Frontal cortex (tissue), 4 donors: ENCODE data around the gene KRTAP29-1. TPM values are rescaled to one million over a fixed set of nuclear protein-coding genes. Genes with fewer than 3 reads are reported as not detected.
"Not testable (repeated sequence)": the region's sequence is repeated elsewhere in the genome, so short reads cannot be mapped to it uniquely, and the experiment has no call there.

Source experiments
- DNase-seq, 2 donors: peaks; one replicate each; pipeline ENCODE4 v3.0.0; 2012; ENCODE audit warnings: low spot score in 2 of 2
- FAIRE-seq: peaks from 2 replicates; lab custom pipeline; 2012; peaks lifted over from hg19 to GRCh38; lab: Jason Lieb, UNC
- total RNA-seq: library from RNA; depleted of rRNA; stranded (reverse); fragments of >200 nt; gene quantifications from one replicate; pipeline ENCODE4 v1.2.3, GENCODE V29; 2014
- donor health status: control.
- donor health status: control.
- donor health status: control.

The KRTAP29-1 gene
- total RNA-seq, 1 donor from 2014 or later: not detected

- DNase-seq: no peak
- no peak for FAIRE-seq
Observed at GRCh38 chr17:41304091-41304490, 1.4 kb upstream of the KRTAP29-1 start.

GRCh38 chr17:41302981-41303380, 330 bp upstream of the KRTAP29-1 start:
- DNase-seq (no peak), FAIRE-seq (no peak)

GRCh38 chr17:41301204-41301790, 1.4 kb downstream of the KRTAP29-1 start:
- DNase-seq (no peak), FAIRE-seq (no peak)

GRCh38 chr17:41298458-41299135, 4.1 kb downstream of the KRTAP29-1 start:
- FAIRE-seq (no peak), DNase-seq (no peak)

GRCh38 chr17:41296846-41297245, 5.8 kb downstream of the KRTAP29-1 start:
- no peak for FAIRE-seq

GRCh38 chr17:41294016-41294415, 8.6 kb downstream of the KRTAP29-1 start:
- FAIRE-seq: no peak

More at GRCh38 chr17:41296846-41297245, 5.8 kb downstream of the KRTAP29-1 start:
- no peak for DNase-seq

GRCh38 chr17:41287050-41287449, 15.6 kb downstream of the KRTAP29-1 start:
- DNase-seq (no peak), FAIRE-seq (no peak)

More at GRCh38 chr17:41294016-41294415, 8.6 kb downstream of the KRTAP29-1 start:
- no peak for DNase-seq

- no peak for FAIRE-seq
- DNase-seq: no peak
Observed at GRCh38 chr17:41284546-41284945, 18.1 kb downstream of the KRTAP29-1 start.

GRCh38 chr17:41284043-41284442, 18.6 kb downstream of the KRTAP29-1 start:
- DNase-seq: no peak
- FAIRE-seq: no peak

- FAIRE-seq (no peak), DNase-seq (no peak)
Observed at GRCh38 chr17:41278176-41278955, 24.3 kb downstream of the KRTAP29-1 start.

GRCh38 chr17:41275648-41276190, 26.9 kb downstream of the KRTAP29-1 start, which contains the start of gene KRTAP9-7:
Gene KRTAP9-7 (plus strand): TSS chr17:41275698. CDS start chr17:41275698, 0 bp downstream.
- not testable (repeated sequence) for DNase-seq, FAIRE-seq

GRCh38 chr17:41271858-41272257, 30.8 kb downstream of the KRTAP29-1 start:
- no peak for DNase-seq
- no peak for FAIRE-seq

GRCh38 chr17:41271323-41271722, 31.3 kb downstream of the KRTAP29-1 start:
- DNase-seq, FAIRE-seq: not testable (repeated sequence)

GRCh38 chr17:41267711-41268110, 34.9 kb downstream of the KRTAP29-1 start:
- FAIRE-seq: no peak
- DNase-seq: no peak

- DNase-seq (no peak), FAIRE-seq (no peak)
Observed at GRCh38 chr17:41265078-41265477, 37.6 kb downstream of the KRTAP29-1 start, which contains the start of gene KRTAP9-6. Gene KRTAP9-6 (plus strand): TSS chr17:41265378. CDS start chr17:41265378, 0 bp downstream.

GRCh38 chr17:41264599-41264998, 38.1 kb downstream of the KRTAP29-1 start:
- DNase-seq (no peak), FAIRE-seq (no peak)

GRCh38 chr17:41263212-41263611, 39.4 kb downstream of the KRTAP29-1 start:
- DNase-seq (no peak), FAIRE-seq (no peak)

- FAIRE-seq: no peak
Observed at GRCh38 chr17:41258406-41258805, 44.2 kb downstream of the KRTAP29-1 start.

GRCh38 chr17:41256291-41256685, 46.4 kb downstream of the KRTAP29-1 start:
- FAIRE-seq (no peak), DNase-seq (no peak)

More at GRCh38 chr17:41258406-41258805, 44.2 kb downstream of the KRTAP29-1 start:
- DNase-seq: no peak
